ENCODE data around the gene UQCRC1.

Gene UQCRC1

DNA sequence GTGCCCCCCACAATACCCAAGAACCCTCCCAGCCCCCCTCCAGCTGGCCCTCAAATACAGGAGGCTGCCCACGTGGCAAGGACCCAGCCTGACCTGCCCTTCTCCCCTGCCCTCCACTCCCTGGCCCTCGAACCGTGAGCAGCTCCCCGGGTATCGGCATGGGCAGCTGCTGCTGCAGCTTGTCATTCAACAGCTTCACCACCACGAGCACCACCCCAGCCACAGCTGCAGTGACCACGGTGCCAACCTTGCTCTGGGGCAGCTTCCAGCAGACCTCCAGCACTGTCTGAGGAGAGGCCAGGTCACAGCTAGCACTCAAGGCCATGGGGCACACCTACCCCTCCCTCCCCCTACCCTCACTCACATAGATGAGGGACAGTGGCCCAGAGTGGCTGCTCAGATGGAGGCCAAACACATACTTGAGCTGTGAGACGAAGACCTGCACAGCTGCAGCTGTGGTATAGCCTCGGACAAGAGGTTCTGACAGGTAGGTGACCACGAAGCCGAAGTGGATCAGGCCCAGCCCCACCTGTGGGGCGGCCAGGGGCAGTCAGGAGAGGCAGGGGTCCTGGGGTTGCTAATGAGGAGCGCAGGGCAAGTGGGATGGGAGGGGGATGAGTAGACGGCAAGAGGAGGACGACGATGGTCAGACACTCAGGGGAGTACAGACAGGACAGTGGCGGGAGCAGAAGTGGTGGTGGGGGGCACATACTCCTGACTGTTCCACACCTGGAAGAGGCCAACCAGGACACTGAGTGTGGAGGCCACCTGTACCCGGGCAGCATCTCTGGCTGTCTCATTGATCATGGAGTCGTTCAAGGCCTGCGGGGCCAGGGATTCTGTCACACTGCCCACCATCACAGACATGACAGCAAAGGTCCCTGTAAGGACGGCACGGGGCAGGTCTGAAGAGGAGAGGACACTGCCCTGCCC lies 22.3 kb upstream of the UQCRC1 start:
- Histone ChIP-seq H3K4me3 (ENCODE audit: low read depth, low read length) (no peak overlapping the region), H3K4me1 (no peaks in the 10 kb centered on the region), H3K36me3 (no peaks in the 10 kb centered on the region), H3K27me3 (no peaks in the 10 kb centered on the region), H3K9me3 (no peaks in the 10 kb centered on the region)
- DNase-seq, result no peak
- TF ChIP-seq, protein P1, sequence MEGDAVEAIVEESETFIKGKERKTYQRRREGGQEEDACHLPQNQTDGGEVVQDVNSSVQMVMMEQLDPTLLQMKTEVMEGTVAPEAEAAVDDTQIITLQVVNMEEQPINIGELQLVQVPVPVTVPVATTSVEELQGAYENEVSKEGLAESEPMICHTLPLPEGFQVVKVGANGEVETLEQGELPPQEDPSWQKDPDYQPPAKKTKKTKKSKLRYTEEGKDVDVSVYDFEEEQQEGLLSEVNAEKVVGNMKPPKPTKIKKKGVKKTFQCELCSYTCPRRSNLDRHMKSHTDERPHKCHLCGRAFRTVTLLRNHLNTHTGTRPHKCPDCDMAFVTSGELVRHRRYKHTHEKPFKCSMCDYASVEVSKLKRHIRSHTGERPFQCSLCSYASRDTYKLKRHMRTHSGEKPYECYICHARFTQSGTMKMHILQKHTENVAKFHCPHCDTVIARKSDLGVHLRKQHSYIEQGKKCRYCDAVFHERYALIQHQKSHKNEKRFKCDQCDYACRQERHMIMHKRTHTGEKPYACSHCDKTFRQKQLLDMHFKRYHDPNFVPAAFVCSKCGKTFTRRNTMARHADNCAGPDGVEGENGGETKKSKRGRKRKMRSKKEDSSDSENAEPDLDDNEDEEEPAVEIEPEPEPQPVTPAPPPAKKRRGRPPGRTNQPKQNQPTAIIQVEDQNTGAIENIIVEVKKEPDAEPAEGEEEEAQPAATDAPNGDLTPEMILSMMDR (IDR thresholded peaks at IDR 0.05; ENCODE audit: low read depth, low read length), result no peak

DNA sequence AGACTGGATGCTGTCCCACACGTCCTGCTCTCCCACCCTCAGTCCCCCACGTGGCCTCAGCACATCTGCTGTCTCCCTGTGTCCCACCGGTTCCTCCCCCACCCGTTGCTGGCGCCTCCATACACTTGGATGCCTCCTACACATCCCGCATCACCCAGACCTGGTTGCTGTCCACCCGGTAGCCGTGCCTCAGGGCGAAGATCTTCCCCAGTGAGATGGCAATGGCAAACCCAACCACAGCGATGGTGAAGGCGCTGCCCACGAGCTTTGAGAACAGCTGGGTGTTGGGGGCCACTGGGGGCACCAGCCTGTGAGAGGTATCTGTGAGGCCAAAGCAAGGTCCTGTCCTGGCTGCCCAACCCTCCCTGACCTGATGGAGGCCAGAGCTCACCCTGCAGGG lies 21.4 kb upstream of the UQCRC1 start:
- Histone ChIP-seq H3K4me3 (ENCODE audit: low read depth, low read length) (no peak overlapping the region), H3K4me1 (no peaks in the 10 kb centered on the region), H3K27me3 (no peaks in the 10 kb centered on the region), H3K9me3 (no peaks in the 10 kb centered on the region), H3K36me3 (no peaks in the 10 kb centered on the region)
- no peak for DNase-seq
- TF ChIP-seq, protein P1 (IDR thresholded peaks at IDR 0.05; ENCODE audit: low read depth, low read length), result no peak

DNA sequence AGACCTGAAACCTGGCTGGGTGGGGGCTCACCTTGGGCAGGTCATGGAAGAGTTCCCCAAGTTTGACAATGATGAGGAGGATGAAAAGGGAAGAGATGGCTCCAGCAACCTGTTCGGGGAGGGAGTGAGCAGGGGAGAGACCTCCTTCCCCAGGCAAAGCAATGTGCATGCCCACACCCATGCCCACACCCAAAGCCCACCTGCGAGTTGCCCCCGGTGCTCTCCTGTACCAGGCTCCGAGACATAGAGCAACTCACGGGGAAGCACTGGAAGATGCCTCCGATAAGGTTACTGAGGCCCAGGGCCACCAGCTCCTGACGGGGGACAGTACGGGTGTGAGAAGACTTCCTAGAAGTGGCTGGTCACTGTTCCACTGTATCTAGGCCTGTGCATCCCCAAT lies 21.0 kb upstream of the UQCRC1 start:
- Histone ChIP-seq H3K27me3 (no peaks in the 10 kb centered on the region), H3K9me3 (no peaks in the 10 kb centered on the region), H3K36me3 (no peaks in the 10 kb centered on the region), H3K4me3 (ENCODE audit: low read depth, low read length) (no peak overlapping the region), H3K4me1 (no peaks in the 10 kb centered on the region)
- TF ChIP-seq, protein P1 (IDR thresholded peaks at IDR 0.05; ENCODE audit: low read depth, low read length), result no peak
- no peak for DNase-seq

DNA sequence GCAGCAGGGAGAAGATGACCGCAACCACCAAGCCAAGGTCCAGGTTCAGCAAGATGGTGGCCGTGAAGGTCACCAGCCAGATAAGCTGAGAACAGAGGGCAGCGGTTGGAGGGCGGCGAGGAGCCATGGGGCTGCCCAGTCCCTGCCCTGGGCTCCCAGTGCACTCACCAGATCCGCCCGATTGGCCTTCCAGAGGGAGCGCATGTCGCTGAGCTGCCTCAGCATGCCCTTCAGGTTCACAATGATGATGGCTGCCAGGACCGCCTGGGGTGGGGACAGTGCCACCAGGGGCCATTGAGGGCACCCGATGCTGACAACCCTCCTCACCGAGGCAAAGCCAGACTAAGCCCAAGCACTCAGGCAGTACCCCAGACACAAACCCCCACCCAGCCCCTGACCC lies 20.4 kb upstream of the UQCRC1 start:
- DNase-seq, result no peak
- H3K9me3 ChIP-seq, result no peaks in the 10 kb centered on the region
- no peak overlapping the region for H3K4me3 ChIP-seq (ENCODE audit: low read depth, low read length)
- no peaks in the 10 kb centered on the region for H3K36me3 ChIP-seq
- TF ChIP-seq, protein P1 (IDR thresholded peaks at IDR 0.05; ENCODE audit: low read depth, low read length), result no peak
- H3K27me3 ChIP-seq, result no peaks in the 10 kb centered on the region
- H3K4me1 ChIP-seq, result no peaks in the 10 kb centered on the region

DNA sequence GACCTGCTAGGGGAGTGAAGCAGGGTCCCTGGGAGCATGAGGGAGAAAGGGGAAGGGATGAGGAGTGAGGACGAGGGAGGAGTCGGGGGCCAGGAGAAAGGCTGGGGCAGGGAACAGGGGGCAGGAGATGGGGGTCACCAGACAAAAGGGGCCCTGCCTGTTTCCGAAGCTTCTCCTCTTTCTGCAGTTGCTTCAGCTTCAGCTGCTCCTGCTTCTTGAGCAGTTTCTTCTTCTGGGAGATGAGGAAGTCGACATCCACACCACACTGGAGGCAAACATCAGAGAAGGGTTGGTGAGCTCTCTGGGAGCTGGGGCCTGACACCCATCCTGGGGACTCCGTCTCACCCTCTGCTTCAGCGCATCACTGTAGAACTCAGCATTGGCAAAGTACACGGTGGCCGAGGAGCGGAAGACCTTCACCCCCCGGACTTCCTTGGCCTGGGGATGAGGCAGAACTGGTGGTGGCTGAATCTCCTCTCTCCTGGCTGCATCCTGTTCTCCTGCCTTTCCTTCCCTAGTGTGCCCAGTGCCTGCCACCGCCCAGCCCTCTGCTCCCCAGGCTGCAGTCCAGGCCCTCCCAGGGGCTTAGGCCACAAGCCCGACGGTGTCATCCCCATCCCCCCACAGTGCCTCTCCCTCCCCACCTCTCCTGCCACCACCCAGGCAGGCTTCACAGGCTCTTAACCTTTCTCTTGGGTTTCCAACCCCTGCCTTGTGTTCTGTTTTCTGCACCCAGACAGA lies 19.0 kb upstream of the UQCRC1 start:
- TF ChIP-seq, protein P1 (IDR thresholded peaks at IDR 0.05; ENCODE audit: low read depth, low read length), result no peak
- Histone ChIP-seq H3K4me3 (ENCODE audit: low read depth, low read length) (no peak overlapping the region), H3K27me3 (no peaks in the 10 kb centered on the region), H3K36me3 (no peaks in the 10 kb centered on the region), H3K4me1 (no peaks in the 10 kb centered on the region), H3K9me3 (no peaks in the 10 kb centered on the region)
- DNase-seq, result no peak

DNA sequence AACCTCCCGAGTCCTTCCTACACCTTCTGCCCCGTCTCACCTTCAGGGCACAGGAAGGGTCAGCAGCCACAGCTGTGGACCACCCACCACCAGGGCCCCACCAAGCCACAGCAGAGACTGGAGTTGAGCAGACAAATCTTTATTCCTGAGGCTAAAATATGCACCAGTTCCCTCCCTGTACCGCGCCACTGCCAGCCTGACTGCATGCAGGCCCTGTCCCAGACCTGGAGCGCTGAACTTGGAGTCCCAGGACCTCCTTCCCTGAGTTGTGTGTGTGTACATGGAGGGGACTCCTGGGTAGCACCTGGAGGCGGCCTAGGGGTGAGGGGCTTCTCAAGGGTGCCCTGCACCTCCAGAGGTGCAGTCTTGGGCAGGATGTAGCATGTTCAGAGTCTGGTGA lies 16.2 kb upstream of the UQCRC1 start:
- H3K4me3 ChIP-seq (ENCODE audit: low read depth, low read length), result no peak overlapping the region
- no peaks in the 10 kb centered on the region for H3K4me1 ChIP-seq
- H3K9me3 ChIP-seq, result no peaks in the 10 kb centered on the region
- no peak for DNase-seq
- TF ChIP-seq, protein P1 (IDR thresholded peaks at IDR 0.05; ENCODE audit: low read depth, low read length), result no peak
- H3K27me3 ChIP-seq, result no peaks in the 10 kb centered on the region
- no peaks in the 10 kb centered on the region for H3K36me3 ChIP-seq
